Effector memory CD8-positive, alpha-beta T cell (primary cell): Measurements from ENCODE around the gene GRIK2.

Experiments
- ATAC-seq: fragments of 150-1000 bp; cut with Tn5 transposase; replicated peaks from 2 replicates; pipeline ENCODE4 v1.10.0; 2021; ENCODE audit warnings: mild to moderate bottlenecking, moderate library complexity
- DNase-seq, 3 experiments: peaks; one replicate each; pipeline ENCODE4 v3.0.0; 2021
- H3K27ac Mint-ChIP-seq, 2 donors: one replicate each; pipeline ENCODE4 v1.8.0; 2022; ENCODE audit warnings: mild to moderate bottlenecking in 2 of 2, mixed read lengths in 2 of 2, moderate library complexity in 2 of 2
- H3K27me3 Mint-ChIP-seq, 2 donors: one replicate each; pipeline ENCODE4 v1.8.0; 2022; ENCODE audit warnings: mixed read lengths in 2 of 2
- H3K36me3 Mint-ChIP-seq: one replicate; pipeline ENCODE4 v1.8.0; 2022; ENCODE audit warnings: mild to moderate bottlenecking, moderate library complexity, mixed read lengths; ENCODE audit not compliant: insufficient read depth
- H3K4me1 Mint-ChIP-seq, 2 donors: one replicate each; pipeline ENCODE4 v1.8.0; 2022; ENCODE audit warnings: low read depth in 2 of 2, mixed read lengths in 2 of 2
- H3K4me3 Mint-ChIP-seq, 2 donors: one replicate each; pipeline ENCODE4 v1.8.0; 2022; ENCODE audit warnings: mild to moderate bottlenecking in 2 of 2, mixed read lengths in 2 of 2, moderate library complexity in 2 of 2
- H3K9me3 Mint-ChIP-seq, 2 donors: one replicate each; pipeline ENCODE4 v1.8.0; 2022; ENCODE audit warnings: mixed read lengths in 2 of 2

Gene GRIK2

DNA sequence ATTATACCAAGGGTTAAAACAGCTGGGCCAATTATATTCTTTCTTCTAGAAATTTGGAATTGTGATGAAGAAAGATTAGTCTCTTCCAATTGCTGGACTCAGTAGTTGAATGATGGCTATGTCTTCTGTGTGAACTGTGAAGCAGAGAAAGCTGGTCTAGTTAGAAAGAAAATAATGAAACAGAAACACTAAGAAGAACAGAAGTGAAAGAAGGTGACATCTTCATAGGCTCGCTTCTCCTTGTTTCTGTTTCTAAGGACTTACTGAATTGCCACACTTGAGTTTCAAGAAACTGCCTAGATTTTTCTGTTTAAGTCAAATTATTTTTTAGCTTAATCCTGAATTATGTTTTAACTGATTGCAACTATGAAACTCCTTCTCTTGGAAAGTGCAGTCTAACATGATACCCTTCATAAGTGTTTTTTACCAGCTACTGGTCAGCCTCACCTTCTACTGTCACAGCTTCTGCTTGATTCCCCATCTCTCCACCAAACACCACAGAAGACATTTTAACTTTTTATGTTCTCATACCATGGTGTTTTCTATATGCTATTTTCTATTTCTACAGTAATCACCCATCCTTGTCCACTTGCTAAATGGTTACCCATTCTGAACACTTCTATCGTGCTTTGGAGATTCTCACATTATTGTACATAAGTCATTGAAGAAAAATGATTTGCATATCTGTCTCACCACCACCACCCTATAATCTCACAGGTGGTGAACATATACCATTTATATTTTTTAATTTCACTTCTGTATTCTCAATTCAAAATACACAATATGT, 268.8 kb downstream of the GRIK2 start:
- no peaks in the 10 kb centered on the region for H3K27me3 Mint-ChIP-seq
- no peaks in the 10 kb centered on the region for H3K36me3 Mint-ChIP-seq
- H3K4me3 Mint-ChIP-seq: no peak overlapping the region
- DNase-seq: no peak
- peaks cover 0 to 5% of the 10 kb centered on the region in 2 donors for H3K9me3 Mint-ChIP-seq
- H3K4me1 Mint-ChIP-seq: no peaks in the 10 kb centered on the region
- no peak for ATAC-seq
- no peak overlapping the region for H3K27ac Mint-ChIP-seq

DNA sequence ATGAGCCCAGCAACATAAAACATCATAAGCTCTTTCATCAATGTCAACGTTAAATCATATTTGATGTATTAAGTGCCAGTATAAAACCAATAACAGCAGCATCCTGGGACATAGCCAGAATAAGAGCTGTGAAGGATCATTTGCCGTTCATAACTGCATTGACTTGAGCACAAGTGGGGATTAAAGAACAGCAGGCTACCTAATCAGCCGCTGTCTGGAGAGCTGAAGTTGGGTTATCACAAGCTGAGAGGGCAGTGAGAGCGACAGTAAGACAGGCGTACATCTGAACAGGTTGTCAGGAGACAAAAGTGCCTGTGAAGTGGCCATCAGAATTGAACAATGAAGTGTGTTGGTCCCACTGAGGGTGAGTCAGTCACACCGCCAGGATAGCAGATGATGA, 269.6 kb downstream of the GRIK2 start:
- ATAC-seq (no peak), DNase-seq (no peak)
- Mint-ChIP-seq H3K4me1 (no peaks in the 10 kb centered on the region), H3K27ac (no peak overlapping the region), H3K9me3 (peaks cover 0 to 5% of the 10 kb centered on the region in 2 donors), H3K36me3 (no peaks in the 10 kb centered on the region), H3K4me3 (no peak overlapping the region), H3K27me3 (no peaks in the 10 kb centered on the region)

DNA sequence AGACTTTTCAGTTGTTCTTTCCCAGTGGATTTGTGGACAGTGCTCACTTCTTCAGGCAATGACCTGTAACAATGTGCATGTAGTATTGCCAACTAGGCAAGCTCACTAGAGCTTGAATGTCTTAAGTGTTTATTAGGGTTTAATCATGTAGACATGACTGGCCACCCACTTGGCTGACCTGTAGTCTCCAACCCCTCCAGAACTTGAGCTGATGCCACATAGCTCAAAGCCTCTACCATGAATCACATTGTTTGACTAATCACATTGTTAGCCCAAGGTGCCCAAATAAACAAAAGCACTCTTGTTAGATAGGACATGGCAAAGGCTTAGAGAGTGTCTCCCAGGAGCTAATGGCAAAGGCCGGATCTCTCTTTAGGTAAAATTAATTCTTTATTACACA, 272.7 kb downstream of the GRIK2 start:
- Mint-ChIP-seq H3K27ac (no peak overlapping the region), H3K27me3 (no peaks in the 10 kb centered on the region), H3K9me3 (peaks cover 0 to 5% of the 10 kb centered on the region in 2 donors), H3K36me3 (no peaks in the 10 kb centered on the region), H3K4me3 (no peak overlapping the region), H3K4me1 (no peaks in the 10 kb centered on the region)
- ATAC-seq: no peak
- no peak for DNase-seq

DNA sequence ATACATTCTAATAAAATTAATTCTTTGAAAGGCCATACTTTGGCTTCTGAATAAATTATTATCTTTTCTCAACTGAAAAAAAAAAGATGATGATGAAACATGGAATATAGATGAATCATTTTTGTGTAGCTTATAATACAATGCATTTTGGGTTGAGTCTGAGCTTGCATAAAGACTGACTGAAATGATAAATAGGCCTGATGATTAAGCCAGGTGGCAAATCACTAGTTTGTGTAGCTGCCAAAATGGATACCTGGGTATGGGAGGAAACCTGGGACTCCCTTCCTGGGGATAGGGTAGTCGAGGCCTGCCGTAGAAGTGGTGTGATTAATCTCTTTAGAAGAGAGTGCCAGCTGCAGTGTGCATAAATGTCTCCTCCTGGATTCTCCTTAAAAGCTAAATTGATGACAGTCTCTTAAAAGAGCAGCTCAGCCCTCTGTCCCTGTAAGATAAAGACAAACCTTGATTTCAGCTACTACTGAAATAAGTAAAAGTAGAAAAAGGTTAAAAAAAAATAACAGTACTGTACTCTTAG, 275.1 kb downstream of the GRIK2 start:
- ATAC-seq: no peak

GRCh38 chr6:101676187-101676586, 282.7 kb downstream of the GRIK2 start:
- Mint-ChIP-seq H3K36me3 (no peaks in the 10 kb centered on the region), H3K9me3 (no peaks in the 10 kb centered on the region), H3K4me3 (no peak overlapping the region), H3K27me3 (no peaks in the 10 kb centered on the region), H3K4me1 (no peaks in the 10 kb centered on the region), H3K27ac (no peak overlapping the region)
- DNase-seq: no peak
- ATAC-seq: no peak

More for the DNA sequence above, 275.1 kb downstream of the GRIK2 start:
- no peak for DNase-seq
- H3K4me3 Mint-ChIP-seq: no peak overlapping the region
- no peak overlapping the region for H3K27ac Mint-ChIP-seq
- peaks cover 0 to 5% of the 10 kb centered on the region in 2 donors for H3K9me3 Mint-ChIP-seq
- no peaks in the 10 kb centered on the region for H3K36me3 Mint-ChIP-seq
- H3K27me3 Mint-ChIP-seq: no peaks in the 10 kb centered on the region
- H3K4me1 Mint-ChIP-seq: no peaks in the 10 kb centered on the region

DNA sequence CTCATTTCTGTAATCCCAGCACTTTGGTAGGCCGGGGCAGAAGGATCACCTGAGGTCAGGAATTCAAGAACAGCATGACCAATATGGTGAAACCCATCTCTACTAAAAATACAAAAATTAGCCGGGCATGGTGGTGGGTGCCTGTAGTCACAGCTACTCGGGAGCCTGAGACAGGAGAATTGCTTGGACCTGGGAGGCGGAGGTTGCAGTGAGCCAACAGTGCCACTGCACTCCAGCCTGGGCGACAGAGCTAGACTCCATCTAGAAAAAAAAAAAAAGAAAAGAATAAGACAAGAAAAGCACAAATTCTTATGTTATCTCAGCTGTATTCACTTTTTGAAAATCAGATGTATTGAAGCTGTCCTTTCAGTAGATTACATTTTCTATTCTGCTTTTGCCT, 289.4 kb downstream of the GRIK2 start:
- no peak for DNase-seq
- H3K36me3 Mint-ChIP-seq: no peaks in the 10 kb centered on the region
- no peak overlapping the region for H3K4me3 Mint-ChIP-seq
- H3K4me1 Mint-ChIP-seq: no peaks in the 10 kb centered on the region
- H3K27me3 Mint-ChIP-seq: no peaks in the 10 kb centered on the region
- no peak overlapping the region for H3K27ac Mint-ChIP-seq
- H3K9me3 Mint-ChIP-seq: no peaks in the 10 kb centered on the region
- no peak for ATAC-seq

GRCh38 chr6:101683884-101684283, 290.4 kb downstream of the GRIK2 start:
- Mint-ChIP-seq H3K27ac (no peak overlapping the region), H3K27me3 (no peaks in the 10 kb centered on the region), H3K4me3 (no peak overlapping the region), H3K36me3 (no peaks in the 10 kb centered on the region), H3K9me3 (no peaks in the 10 kb centered on the region), H3K4me1 (no peaks in the 10 kb centered on the region)
- DNase-seq (no peak), ATAC-seq (no peak)

- no peaks in the 10 kb centered on the region for H3K27me3 Mint-ChIP-seq
- no peaks in the 10 kb centered on the region for H3K4me1 Mint-ChIP-seq
- H3K9me3 Mint-ChIP-seq: no peaks in the 10 kb centered on the region
- no peak overlapping the region for H3K27ac Mint-ChIP-seq
- no peak overlapping the region for H3K4me3 Mint-ChIP-seq
- DNase-seq (no peak), ATAC-seq (no peak)
- H3K36me3 Mint-ChIP-seq: no peaks in the 10 kb centered on the region
Observed at GRCh38 chr6:101686653-101687052, 293.1 kb downstream of the GRIK2 start.

DNA sequence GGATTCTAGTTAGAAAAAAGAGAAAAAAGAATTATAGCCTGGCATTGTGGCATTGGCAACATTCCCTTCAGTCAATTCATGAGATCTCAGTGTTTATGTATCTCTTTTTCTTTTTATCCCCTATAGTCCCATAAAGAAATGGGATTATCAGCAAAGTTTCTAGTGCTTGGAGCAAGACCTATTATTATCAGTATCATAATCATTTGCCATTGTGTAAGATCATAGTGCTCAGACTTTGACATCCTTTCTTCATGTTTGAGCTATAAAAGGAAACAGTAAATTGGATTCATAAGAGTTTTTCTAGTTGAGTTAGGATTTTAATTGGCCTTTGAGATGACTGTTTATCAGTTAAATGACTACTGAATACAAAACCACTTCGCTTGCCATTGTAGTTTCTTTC, 295.6 kb downstream of the GRIK2 start:
- DNase-seq: no peak
- Mint-ChIP-seq H3K9me3 (no peaks in the 10 kb centered on the region), H3K36me3 (no peaks in the 10 kb centered on the region), H3K27me3 (no peaks in the 10 kb centered on the region), H3K4me3 (no peak overlapping the region), H3K27ac (no peak overlapping the region), H3K4me1 (no peaks in the 10 kb centered on the region)
- no peak for ATAC-seq

GRCh38 chr6:101689695-101690094, 296.2 kb downstream of the GRIK2 start:
- DNase-seq (no peak), ATAC-seq (no peak)
- H3K4me3 Mint-ChIP-seq: no peak overlapping the region
- H3K27me3 Mint-ChIP-seq: no peaks in the 10 kb centered on the region
- no peaks in the 10 kb centered on the region for H3K36me3 Mint-ChIP-seq
- no peaks in the 10 kb centered on the region for H3K4me1 Mint-ChIP-seq
- H3K27ac Mint-ChIP-seq: no peak overlapping the region
- no peaks in the 10 kb centered on the region for H3K9me3 Mint-ChIP-seq

DNA sequence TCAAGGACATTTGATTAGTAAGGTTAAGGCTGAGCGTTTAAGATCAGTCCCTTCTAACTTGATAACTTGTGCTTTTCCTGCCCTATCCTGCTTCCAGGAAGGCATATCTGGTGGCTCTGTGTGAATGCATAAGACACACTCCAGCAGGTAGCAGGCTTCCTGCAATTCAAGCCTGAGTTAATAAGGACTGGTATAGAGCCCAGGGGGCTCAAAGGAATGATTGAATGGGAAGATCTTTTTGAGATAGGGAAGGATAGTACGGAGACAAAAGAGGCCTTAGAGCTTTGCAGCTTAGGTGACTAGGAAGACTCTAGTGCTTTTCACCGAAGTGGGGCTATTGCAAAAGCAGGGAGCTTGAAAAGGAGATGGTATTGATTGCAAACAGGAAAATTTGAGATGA, 307.1 kb downstream of the GRIK2 start:
- Mint-ChIP-seq H3K27ac (no peak overlapping the region), H3K9me3 (no peaks in the 10 kb centered on the region), H3K4me3 (no peak overlapping the region), H3K4me1 (no peaks in the 10 kb centered on the region), H3K27me3 (no peaks in the 10 kb centered on the region), H3K36me3 (peaks cover 2% of the 10 kb centered on the region)
- ATAC-seq: no peak
- DNase-seq: no peak

DNA sequence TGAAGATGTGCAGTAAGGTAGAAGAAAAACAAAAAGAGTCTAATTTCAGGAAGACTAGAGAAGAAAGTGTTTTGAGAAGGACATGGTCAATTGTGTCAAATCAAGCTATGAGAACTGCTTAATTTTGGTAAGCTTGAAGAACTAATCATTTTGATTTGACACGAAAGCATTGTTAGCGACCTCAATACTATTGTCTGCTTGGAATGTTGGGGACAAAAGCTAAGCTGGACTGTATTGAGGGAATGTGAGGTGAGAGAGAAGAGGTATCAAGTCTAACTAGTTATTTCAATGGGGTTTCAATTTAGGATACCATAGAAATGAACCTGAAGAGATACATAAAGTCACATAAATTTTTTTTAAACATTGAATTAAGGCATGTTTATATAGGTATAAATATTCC, 309.8 kb downstream of the GRIK2 start:
- H3K36me3 Mint-ChIP-seq: no peaks in the 10 kb centered on the region
- no peaks in the 10 kb centered on the region for H3K9me3 Mint-ChIP-seq
- ATAC-seq (no peak), DNase-seq (no peak)
- no peaks in the 10 kb centered on the region for H3K4me1 Mint-ChIP-seq
- no peak overlapping the region for H3K4me3 Mint-ChIP-seq
- no peaks in the 10 kb centered on the region for H3K27me3 Mint-ChIP-seq
- H3K27ac Mint-ChIP-seq: no peak overlapping the region

- DNase-seq: no peak
- no peaks in the 10 kb centered on the region for H3K4me1 Mint-ChIP-seq
Observed at GRCh38 chr6:101705866-101706265, 312.4 kb downstream of the GRIK2 start.

DNA sequence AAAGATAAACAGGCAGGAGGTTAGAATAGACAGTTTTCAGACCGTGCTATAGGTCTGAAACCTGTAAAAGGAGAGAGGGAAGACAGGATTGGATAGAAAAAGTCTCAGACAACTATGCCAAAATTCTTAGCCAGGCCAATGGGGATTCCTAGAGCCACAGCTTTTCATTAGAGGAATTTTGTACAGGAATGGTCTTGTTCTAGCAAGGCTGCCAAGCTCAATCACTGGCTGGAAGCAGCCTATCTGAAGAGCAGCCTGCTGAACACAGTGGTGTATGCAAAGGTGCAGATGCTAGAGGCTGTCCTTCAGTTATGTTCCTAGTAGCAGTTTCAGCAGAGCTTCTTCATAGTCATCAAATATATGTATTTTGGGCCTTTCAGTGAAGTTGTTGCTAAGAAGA, 313.1 kb downstream of the GRIK2 start:
- H3K36me3 Mint-ChIP-seq: no peaks in the 10 kb centered on the region
- no peaks in the 10 kb centered on the region for H3K4me1 Mint-ChIP-seq
- ATAC-seq (no peak), DNase-seq (no peak)
- no peak overlapping the region for H3K4me3 Mint-ChIP-seq
- H3K27ac Mint-ChIP-seq: no peak overlapping the region
- H3K27me3 Mint-ChIP-seq: no peaks in the 10 kb centered on the region
- H3K9me3 Mint-ChIP-seq: no peaks in the 10 kb centered on the region

More at GRCh38 chr6:101705866-101706265, 312.4 kb downstream of the GRIK2 start:
- ATAC-seq: no peak
- H3K27me3 Mint-ChIP-seq: no peaks in the 10 kb centered on the region
- H3K9me3 Mint-ChIP-seq: no peaks in the 10 kb centered on the region
- H3K27ac Mint-ChIP-seq: no peak overlapping the region
- H3K36me3 Mint-ChIP-seq: no peaks in the 10 kb centered on the region
- no peak overlapping the region for H3K4me3 Mint-ChIP-seq
